MM.1S (cell line): Measurements from ENCODE around the gene RPL3.

Experiments used
- DNase-seq: peaks from one replicate; pipeline ENCODE4 v3.0.0-alpha.2; 2015
- H2AFZ ChIP-seq: fragments of 300-600 bp; sonication (generic); 2 replicates; pipeline ENCODE4 v1.6.0; 2016; ENCODE audit warnings: antibody characterized with exemption, low read length
- H3F3A ChIP-seq: fragments of 300-600 bp; sonication (generic); 2 replicates; pipeline ENCODE4 v1.6.1; 2016; ENCODE audit warnings: mild to moderate bottlenecking, antibody characterized with exemption, low read length, moderate library complexity, mixed read lengths; ENCODE audit not compliant: insufficient read depth
- H3K27ac ChIP-seq: fragments of 300-600 bp; sonication (generic); 2 replicates; pipeline ENCODE4 v1.5.1; 2016; ENCODE audit warnings: mild to moderate bottlenecking, low read length
- H3K27me3 ChIP-seq: fragments of 300-600 bp; sonication (generic); replicated peaks from 2 replicates; pipeline ENCODE4 v1.6.0; 2016; ENCODE audit warnings: low read length; ENCODE audit not compliant: insufficient read depth
- H3K36me3 ChIP-seq: fragments of 300-600 bp; sonication (generic); replicated peaks from 2 replicates; pipeline ENCODE4 v1.6.1; 2016; ENCODE audit warnings: mild to moderate bottlenecking, low read length, mixed read lengths; ENCODE audit not compliant: insufficient read depth
- H3K4me1 ChIP-seq: fragments of 300-600 bp; sonication (generic); 2 replicates; pipeline ENCODE4 v1.6.1; 2016; ENCODE audit warnings: low read length, mixed read lengths
- H3K4me2 ChIP-seq: fragments of 300-600 bp; sonication (generic); 2 replicates; pipeline ENCODE4 v1.6.0; 2016; ENCODE audit warnings: low read depth, low read length
- H3K4me3 ChIP-seq: fragments of 300-600 bp; sonication (generic); 2 replicates; pipeline ENCODE4 v1.5.1; 2016; ENCODE audit warnings: low read length, mixed read lengths
- H3K79me2 ChIP-seq: fragments of 300-600 bp; sonication (generic); 2 replicates; pipeline ENCODE4 v1.6.1; 2016; ENCODE audit warnings: mixed run types, low read length, mixed read lengths
- H3K9ac ChIP-seq: fragments of 300-600 bp; sonication (generic); 2 replicates; pipeline ENCODE4 v1.6.1; 2016; ENCODE audit warnings: low read length, mixed read lengths
- H3K9me2 ChIP-seq: fragments of 300-600 bp; sonication (generic); replicated peaks from 2 replicates; pipeline ENCODE4 v1.6.1; 2016; ENCODE audit warnings: mild to moderate bottlenecking, low read length, mixed read lengths; ENCODE audit not compliant: insufficient read depth
- H3K9me3 ChIP-seq: fragments of 300-600 bp; sonication (generic); replicated peaks from 2 replicates; pipeline ENCODE4 v1.6.1; 2016; ENCODE audit warnings: mild to moderate bottlenecking, low read length, mixed read lengths; ENCODE audit not compliant: insufficient read depth
- H4K20me1 ChIP-seq: fragments of 300-600 bp; sonication (generic); 2 replicates; pipeline ENCODE4 v1.6.1; 2016; ENCODE audit warnings: mild to moderate bottlenecking, low read length, moderate library complexity, mixed read lengths; ENCODE audit not compliant: insufficient read depth
- CTCF ChIP-seq: fragments of 300-600 bp; sonication (generic); IDR thresholded peaks from 2 replicates; pipeline ENCODE4 v1.5.1; 2016; ENCODE audit warnings: antibody characterized with exemption, low read length, mixed read lengths
- EZH2 ChIP-seq: fragments of 300-600 bp; sonication (generic); optimal IDR thresholded peaks from 2 replicates; pipeline ENCODE3; 2017; ENCODE audit warnings: low read depth, mild to moderate bottlenecking, antibody characterized with exemption, low read length, mixed read lengths
- EZH2phosphoT487 ChIP-seq: fragments of 300-600 bp; sonication (generic); IDR thresholded peaks from 2 replicates; pipeline ENCODE4 v1.6.1; 2018; ENCODE audit warnings: antibody characterized with exemption, low read length

The RPL3 gene

GRCh38 chr22:39281126-39281525 lies 38.3 kb downstream of the RPL3 start:
- no peak overlapping the region for H3K9ac ChIP-seq
- H2AFZ ChIP-seq = no peak overlapping the region
- H3K4me1 ChIP-seq = peaks cover 17% of the 10 kb centered on the region

GRCh38 chr22:39280250-39280649 lies 39.2 kb downstream of the RPL3 start:
- Histone ChIP-seq H3K9me3 (no peaks in the 10 kb centered on the region), H3K4me1 (peaks cover 22% of the 10 kb centered on the region), H3K4me2 (no peak overlapping the region), H3K79me2 (no peaks in the 10 kb centered on the region), H3K4me3 (no peak overlapping the region), H3K36me3 (no peaks in the 10 kb centered on the region), H3F3A (peaks cover 3% of the 10 kb centered on the region; the same call in 1 of the 2 replicates), H3K27ac (no peak overlapping the region), H2AFZ (no peak overlapping the region), H4K20me1 (no peaks in the 10 kb centered on the region), H3K9me2 (no peaks in the 10 kb centered on the region), H3K27me3 (no peaks in the 10 kb centered on the region), H3K9ac (no peak overlapping the region)
- DNase-seq = no peak
- TF ChIP-seq EZH2 (no peak), EZH2phosphoT487 (no peak), CTCF (no peak)

More at GRCh38 chr22:39281126-39281525, 38.3 kb downstream of the RPL3 start:
- no peak overlapping the region for H3K27ac ChIP-seq
- H3K79me2 ChIP-seq = no peaks in the 10 kb centered on the region
- H3K4me3 ChIP-seq = no peak overlapping the region
- TF ChIP-seq EZH2phosphoT487 = no peak
- no peak for TF ChIP-seq CTCF
- no peak for TF ChIP-seq EZH2
- H3F3A ChIP-seq = peaks cover 3% of the 10 kb centered on the region; the same call in 1 of the 2 replicates
- H3K9me3 ChIP-seq = no peaks in the 10 kb centered on the region
- no peaks in the 10 kb centered on the region for H3K36me3 ChIP-seq
- DNase-seq = no peak
- H3K4me2 ChIP-seq = no peak overlapping the region
- H3K27me3 ChIP-seq = no peaks in the 10 kb centered on the region
- H3K9me2 ChIP-seq = no peaks in the 10 kb centered on the region
- no peaks in the 10 kb centered on the region for H4K20me1 ChIP-seq

GRCh38 chr22:39279170-39279850 lies 40.1 kb downstream of the RPL3 start:
- no peak overlapping the region for H3K4me2 ChIP-seq
- peaks cover 22% of the 10 kb centered on the region for H3K4me1 ChIP-seq
- H4K20me1 ChIP-seq = no peaks in the 10 kb centered on the region
- TF ChIP-seq EZH2 = no peak
- TF ChIP-seq CTCF = no peak
- TF ChIP-seq EZH2phosphoT487 = no peak
- no peak overlapping the region for H3K4me3 ChIP-seq
- H3K9me3 ChIP-seq = no peaks in the 10 kb centered on the region
- H3K9me2 ChIP-seq = no peaks in the 10 kb centered on the region
- peaks cover 3% of the 10 kb centered on the region; the same call in 1 of the 2 replicates for H3F3A ChIP-seq
- H3K27ac ChIP-seq = no peak overlapping the region
- no peaks in the 10 kb centered on the region for H3K79me2 ChIP-seq
- no peak overlapping the region for H3K9ac ChIP-seq
- no peak for DNase-seq
- H2AFZ ChIP-seq = no peak overlapping the region
- no peaks in the 10 kb centered on the region for H3K27me3 ChIP-seq
- H3K36me3 ChIP-seq = no peaks in the 10 kb centered on the region
